GM21447 (cell line): ENCODE results near the gene SREBF1.

Experiments
- ATAC-seq: cut with Tn5 transposase; IDR thresholded peaks from one replicate; pipeline ENCODE4 v1.9.1; 2021; ENCODE audit not compliant: unreplicated experiment

Gene SREBF1

GRCh38 chr17:17783116-17783824 lies 53.5 kb downstream of the SREBF1 start:
- ATAC-seq, result peak; percentile 40

GRCh38 chr17:17782523-17783115 lies 54.2 kb downstream of the SREBF1 start:
- ATAC-seq, result peak; percentile 5

GRCh38 chr17:17781591-17782496 lies 54.9 kb downstream of the SREBF1 start:
- no peak for ATAC-seq

GRCh38 chr17:17780922-17781590 lies 55.7 kb downstream of the SREBF1 start:
- no peak for ATAC-seq

GRCh38 chr17:17779015-17779611 lies 57.7 kb downstream of the SREBF1 start:
- no peak for ATAC-seq

- ATAC-seq, result no peak
Measured at GRCh38 chr17:17778308-17779014, 58.3 kb downstream of the SREBF1 start.

- no peak for ATAC-seq
Measured at GRCh38 chr17:17776889-17777288, 59.9 kb downstream of the SREBF1 start.

GRCh38 chr17:17774009-17774881 lies 62.5 kb downstream of the SREBF1 start:
- no peak for ATAC-seq

GRCh38 chr17:17772231-17772630 lies 64.6 kb downstream of the SREBF1 start:
- no peak for ATAC-seq

- no peak for ATAC-seq
Measured at GRCh38 chr17:17771498-17772201, 65.1 kb downstream of the SREBF1 start.

- no peak for ATAC-seq
Measured at GRCh38 chr17:17770632-17771044, 66.1 kb downstream of the SREBF1 start.

- ATAC-seq, result no peak
Measured at GRCh38 chr17:17769869-17770631, 66.7 kb downstream of the SREBF1 start.

GRCh38 chr17:17768424-17769088 lies 68.2 kb downstream of the SREBF1 start:
- no peak for ATAC-seq

GRCh38 chr17:17767887-17768418 lies 68.8 kb downstream of the SREBF1 start:
- ATAC-seq, result no peak

GRCh38 chr17:17767154-17767869 lies 69.5 kb downstream of the SREBF1 start:
- no peak for ATAC-seq

GRCh38 chr17:17766744-17767120 lies 70.1 kb downstream of the SREBF1 start:
- ATAC-seq, result no peak
